ENCODE results near the gene RBMY1J. TPM values are rescaled to one million over a fixed set of nuclear protein-coding genes. Genes with fewer than 3 reads are reported as not detected.
"Not testable (repeated sequence)": the region's sequence is repeated elsewhere in the genome, so short reads cannot be mapped to it uniquely, and the experiment has no call there.

RBMY1J gene
- not detected in 2 replicates for total RNA-seq (2014; rRNA removed; shearing (Covaris generic))

- H3K4me1 ChIP-seq; H3K36me3 ChIP-seq; DNase-seq; H3K27me3 ChIP-seq; H3K4me3 ChIP-seq; H3K27ac ChIP-seq; H3K9me3 ChIP-seq (replicated peaks): not testable (repeated sequence)
Observed at GRCh38 chrY:22403110-22403509, at the start of gene RBMY1J. Gene RBMY1J, plus strand, starts transcription at chrY:22403410. Its CDS starts 2,038 bp downstream, at chrY:22405448.

- H3K36me3 ChIP-seq, result no peaks in the 10 kb centered on the region
- no peaks in the 10 kb centered on the region for H3K27me3 ChIP-seq
- no peaks in the 10 kb centered on the region for H3K9me3 ChIP-seq (replicated peaks)
- no peak overlapping the region for H3K4me3 ChIP-seq
- H3K4me1 ChIP-seq, result no peaks in the 10 kb centered on the region
- DNase-seq, result no peak
- no peak overlapping the region for H3K27ac ChIP-seq
Observed at GRCh38 chrY:22367416-22367815, 35.8 kb upstream of the RBMY1J start.

- no peak overlapping the region for H3K27ac ChIP-seq
- H3K4me1 ChIP-seq, result no peaks in the 10 kb centered on the region
- no peaks in the 10 kb centered on the region for H3K9me3 ChIP-seq (replicated peaks)
- H3K4me3 ChIP-seq, result no peak overlapping the region
- no peaks in the 10 kb centered on the region for H3K27me3 ChIP-seq
- no peak for DNase-seq
- no peaks in the 10 kb centered on the region for H3K36me3 ChIP-seq
Observed at GRCh38 chrY:22370623-22371022, 32.6 kb upstream of the RBMY1J start.

GRCh38 chrY:22373494-22373893 is 29.7 kb upstream of the RBMY1J start:
- DNase-seq, result no peak
- H3K4me3 ChIP-seq, result no peak overlapping the region
- H3K27me3 ChIP-seq, result no peaks in the 10 kb centered on the region
- H3K27ac ChIP-seq, result no peak overlapping the region
- H3K4me1 ChIP-seq, result no peaks in the 10 kb centered on the region
- no peaks in the 10 kb centered on the region for H3K9me3 ChIP-seq (replicated peaks)
- H3K36me3 ChIP-seq, result no peaks in the 10 kb centered on the region

- not testable (repeated sequence) for DNase-seq; H3K36me3 ChIP-seq; H3K4me1 ChIP-seq; H3K9me3 ChIP-seq (replicated peaks); H3K27ac ChIP-seq; H3K4me3 ChIP-seq; H3K27me3 ChIP-seq
Observed at GRCh38 chrY:22444718-22445396, 41.6 kb downstream of the RBMY1J start.

- H3K9me3 ChIP-seq (replicated peaks); DNase-seq; H3K27me3 ChIP-seq; H3K36me3 ChIP-seq; H3K27ac ChIP-seq; H3K4me1 ChIP-seq; H3K4me3 ChIP-seq: not testable (repeated sequence)
Observed at GRCh38 chrY:22455522-22455921, 52.3 kb downstream of the RBMY1J start.

GRCh38 chrY:22461962-22462361 is 58.8 kb downstream of the RBMY1J start:
- H3K9me3 ChIP-seq (replicated peaks); H3K27me3 ChIP-seq; DNase-seq; H3K4me1 ChIP-seq; H3K4me3 ChIP-seq; H3K27ac ChIP-seq; H3K36me3 ChIP-seq: not testable (repeated sequence)

Other genes with a start within 250 kb of the RBMY1J start
- gene RBMY1F, start 220.5 kb upstream of the RBMY1J start, total RNA-seq (2014; rRNA removed; shearing (Covaris generic)), result not detected in 2 replicates

All from SJCRH30 (cell line).